RWPE2 (cell line): Measurements from ENCODE around the gene AGPAT1.
A peak's percentile ranks its signal among the peaks of the same experiment; 100 is the strongest.

ENCODE experiments used
- ATAC-seq: fragments of 200-7000 bp; cut with Tn5 transposase; 3 replicates; pipeline ENCODE4 v1.9.1; 2021; ENCODE audit warnings: low read depth
- DNase-seq: peaks from one replicate; pipeline ENCODE4 v3.0.0-alpha.2; 2020; ENCODE audit warnings: low spot score
- H3K27ac ChIP-seq: fragments of 450-650 bp; 2 replicates; pipeline ENCODE4 v1.5.1; 2017; ENCODE audit warnings: mild to moderate bottlenecking; ENCODE audit not compliant: poor library complexity, severe bottlenecking
- H3K27me3 ChIP-seq: fragments of 250-450 bp; sonication (Bioruptor Pico); 2 replicates; pipeline ENCODE4 v1.5.1; 2021; ENCODE audit warnings: mild to moderate bottlenecking, moderate library complexity; ENCODE audit not compliant: insufficient read depth, poor library complexity, severe bottlenecking
- H3K36me3 ChIP-seq: fragments of 250-450 bp; sonication (Bioruptor Pico); 2 replicates; pipeline ENCODE4 v1.5.1; 2020; ENCODE audit warnings: low read depth, mild to moderate bottlenecking, moderate library complexity
- H3K4me1 ChIP-seq: fragments of 250-450 bp; sonication (Bioruptor Pico); 2 replicates; pipeline ENCODE4 v1.5.1; 2021; ENCODE audit warnings: mild to moderate bottlenecking, moderate library complexity; ENCODE audit not compliant: insufficient read depth, poor library complexity, severe bottlenecking
- H3K4me3 ChIP-seq: fragments of 250-450 bp; sonication (Bioruptor Pico); 2 replicates; pipeline ENCODE4 v1.5.1; 2021; ENCODE audit warnings: mild to moderate bottlenecking, moderate library complexity; ENCODE audit not compliant: severe bottlenecking
- H3K9me3 ChIP-seq: fragments of 250-450 bp; sonication (Bioruptor Pico); 2 replicates; pipeline ENCODE4 v1.5.1; 2021; ENCODE audit warnings: mild to moderate bottlenecking, moderate library complexity; ENCODE audit not compliant: severe bottlenecking
- CTCF ChIP-seq: fragments of 450-650 bp; IDR thresholded peaks from one replicate; pipeline ENCODE4 v1.5.1; 2017; ENCODE audit warnings: mild to moderate bottlenecking, moderate library complexity; ENCODE audit not compliant: poor library complexity, severe bottlenecking

Gene AGPAT1

DNA sequence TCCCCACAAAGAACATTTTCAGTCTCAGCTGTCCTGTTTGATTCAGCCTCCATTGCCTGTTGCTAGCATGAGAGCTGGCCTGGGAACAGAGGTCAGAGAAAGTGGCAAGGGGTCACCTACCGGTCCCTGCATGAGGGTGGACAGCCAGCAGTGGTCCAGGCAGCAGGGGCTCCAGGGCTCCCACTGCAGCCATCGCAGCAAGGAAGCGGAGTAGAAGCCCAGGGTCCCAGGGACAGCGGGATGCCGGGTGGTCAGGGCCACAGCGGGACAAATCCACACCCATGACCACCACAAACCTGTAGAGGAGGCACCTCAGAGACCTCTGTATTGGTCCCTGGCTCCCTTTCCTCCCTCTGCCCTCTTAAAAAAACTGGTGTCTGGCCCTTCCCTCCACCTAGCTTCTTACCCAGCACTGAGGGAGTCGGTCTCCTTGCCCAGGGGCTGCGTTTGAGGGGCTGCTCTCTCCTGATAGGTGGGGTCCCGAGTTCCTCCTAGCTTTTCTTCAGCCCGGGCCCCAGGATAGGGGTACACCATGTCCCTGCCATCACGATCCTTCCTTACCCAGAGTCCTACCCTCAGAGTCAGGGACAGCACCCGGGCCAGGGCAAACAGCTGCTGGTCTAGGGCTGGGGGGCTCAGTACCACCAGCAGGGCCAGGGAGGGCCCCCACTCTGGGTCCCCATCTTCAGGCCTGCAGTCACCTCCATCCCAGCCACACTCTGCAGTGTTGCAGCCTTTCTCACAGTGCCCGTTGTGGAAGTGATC lies 25.0 kb upstream of the AGPAT1 start:
- H3K27ac ChIP-seq = no peak overlapping the region
- H3K9me3 ChIP-seq = no peaks in the 10 kb centered on the region
- H3K27me3 ChIP-seq = no peaks in the 10 kb centered on the region
- no peak for TF ChIP-seq CTCF
- H3K4me3 ChIP-seq = no peak overlapping the region
- no peaks in the 10 kb centered on the region for H3K36me3 ChIP-seq
- ATAC-seq (no peak), DNase-seq (no peak)
- H3K4me1 ChIP-seq = no peaks in the 10 kb centered on the region

DNA sequence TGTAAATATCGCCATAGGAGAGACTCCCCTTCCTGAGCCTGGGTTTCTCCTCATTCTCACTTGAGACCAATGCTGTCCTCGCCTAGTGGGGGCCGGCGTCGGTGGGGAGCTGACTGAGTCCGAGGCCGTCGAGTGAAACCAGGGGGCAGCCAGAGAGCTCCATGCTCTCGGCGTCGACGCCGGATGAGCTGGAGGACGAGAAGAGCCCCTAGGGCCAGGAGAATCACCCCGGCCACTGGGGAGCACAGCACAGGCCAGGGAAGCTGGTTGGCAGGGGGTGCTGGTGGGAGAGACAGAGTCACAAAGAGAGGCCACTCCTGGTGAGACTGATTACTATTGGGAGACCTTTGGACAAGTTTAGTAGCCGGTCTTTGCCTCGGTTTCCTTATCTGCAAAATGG lies 23.0 kb upstream of the AGPAT1 start:
- Histone ChIP-seq H3K36me3 (no peaks in the 10 kb centered on the region), H3K27me3 (no peaks in the 10 kb centered on the region), H3K4me3 (no peak overlapping the region), H3K27ac (no peak overlapping the region), H3K4me1 (peaks cover 2% of the 10 kb centered on the region), H3K9me3 (no peaks in the 10 kb centered on the region)
- no peak for ATAC-seq
- TF ChIP-seq CTCF = no peak
- DNase-seq = no peak

DNA sequence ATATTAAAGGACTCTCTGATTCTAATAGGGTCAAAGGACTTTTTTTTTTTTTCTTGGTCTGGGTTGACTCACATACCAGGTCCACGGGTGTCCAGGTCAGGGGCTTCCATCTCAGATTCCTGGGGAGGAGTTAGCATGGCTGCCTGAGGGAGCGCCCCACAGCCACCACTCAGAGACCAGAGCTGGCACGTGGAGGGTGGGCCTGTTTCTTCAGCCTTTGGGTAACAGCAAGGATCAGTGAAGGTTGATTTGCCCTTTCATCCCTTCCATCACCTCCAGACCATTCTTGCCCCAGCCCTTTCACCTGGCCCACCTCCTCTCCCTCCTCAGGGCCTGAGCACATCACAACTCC lies 22.4 kb upstream of the AGPAT1 start:
- Histone ChIP-seq H3K27me3 (no peaks in the 10 kb centered on the region), H3K27ac (no peak overlapping the region), H3K4me3 (no peak overlapping the region), H3K9me3 (no peaks in the 10 kb centered on the region), H3K4me1 (peaks cover 2% of the 10 kb centered on the region), H3K36me3 (no peaks in the 10 kb centered on the region)
- TF ChIP-seq CTCF = no peak
- ATAC-seq = no peak
- DNase-seq = no peak

GRCh38 chr6:32196682-32197616 lies 21.1 kb upstream of the AGPAT1 start:
- Histone ChIP-seq H3K27ac (peak overlapping the region; percentile 78), H3K9me3 (no peaks in the 10 kb centered on the region), H3K4me1 (peaks cover 7% of the 10 kb centered on the region), H3K27me3 (no peaks in the 10 kb centered on the region), H3K36me3 (no peaks in the 10 kb centered on the region), H3K4me3 (peak overlapping the region; percentile 50)
- TF ChIP-seq CTCF = no peak
- ATAC-seq (no peak), DNase-seq (no peak)
